ENCODE measurements around the gene CAMSAP1.

DNA sequence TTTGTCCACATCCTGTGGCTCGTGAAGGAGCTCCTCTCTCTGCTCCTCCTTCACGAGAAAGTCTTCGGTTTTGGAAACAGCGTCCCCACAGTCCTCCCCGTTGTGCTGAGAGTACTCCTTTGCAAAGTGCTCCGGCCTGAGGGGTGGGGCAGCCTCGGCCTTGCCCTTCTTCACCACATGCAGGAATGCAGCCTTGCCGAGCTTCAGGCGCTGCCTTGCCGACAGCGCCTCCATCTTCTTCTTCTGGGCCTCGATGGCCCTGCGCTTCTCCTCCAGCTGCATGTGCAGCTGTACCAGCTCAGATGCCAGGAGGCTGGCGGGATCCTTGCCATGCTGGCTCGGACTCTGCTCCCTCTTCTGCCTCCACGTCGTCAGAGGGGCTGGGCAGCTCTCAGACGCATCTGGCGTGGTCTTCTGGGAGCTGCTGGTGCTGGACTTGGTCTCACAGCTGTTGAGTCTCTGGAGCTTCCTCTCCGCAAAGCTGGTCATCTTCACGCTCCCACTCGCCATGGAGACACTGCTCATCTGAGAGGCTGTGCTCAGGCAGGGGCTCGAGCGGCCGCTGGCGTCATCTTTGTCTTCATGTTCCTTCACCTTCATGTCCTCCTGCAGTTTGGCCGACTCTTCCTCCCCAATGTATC is 85.5 kb downstream of the CAMSAP1 start:
- TF ChIP-seq, protein P1, sequence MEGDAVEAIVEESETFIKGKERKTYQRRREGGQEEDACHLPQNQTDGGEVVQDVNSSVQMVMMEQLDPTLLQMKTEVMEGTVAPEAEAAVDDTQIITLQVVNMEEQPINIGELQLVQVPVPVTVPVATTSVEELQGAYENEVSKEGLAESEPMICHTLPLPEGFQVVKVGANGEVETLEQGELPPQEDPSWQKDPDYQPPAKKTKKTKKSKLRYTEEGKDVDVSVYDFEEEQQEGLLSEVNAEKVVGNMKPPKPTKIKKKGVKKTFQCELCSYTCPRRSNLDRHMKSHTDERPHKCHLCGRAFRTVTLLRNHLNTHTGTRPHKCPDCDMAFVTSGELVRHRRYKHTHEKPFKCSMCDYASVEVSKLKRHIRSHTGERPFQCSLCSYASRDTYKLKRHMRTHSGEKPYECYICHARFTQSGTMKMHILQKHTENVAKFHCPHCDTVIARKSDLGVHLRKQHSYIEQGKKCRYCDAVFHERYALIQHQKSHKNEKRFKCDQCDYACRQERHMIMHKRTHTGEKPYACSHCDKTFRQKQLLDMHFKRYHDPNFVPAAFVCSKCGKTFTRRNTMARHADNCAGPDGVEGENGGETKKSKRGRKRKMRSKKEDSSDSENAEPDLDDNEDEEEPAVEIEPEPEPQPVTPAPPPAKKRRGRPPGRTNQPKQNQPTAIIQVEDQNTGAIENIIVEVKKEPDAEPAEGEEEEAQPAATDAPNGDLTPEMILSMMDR (conservative IDR thresholded peaks at IDR 0.05 in 1 of 2, IDR thresholded peaks at IDR 0.05 in 1 of 2; ENCODE audit: low read depth in 1 of 2, low read length in 2 of 2), result no peak
- no peak for TF ChIP-seq EZH2 (IDR thresholded peaks at IDR 0.05; ENCODE audit: low read length, missing control alignments)
